Measurements from ENCODE around the gene TRIL. TPM values are rescaled to one million over a fixed set of nuclear protein-coding genes. Genes with fewer than 3 reads are reported as not detected.

The TRIL gene
- total RNA-seq, 1 donor from 2014 or later: 17.5 TPM

GRCh38 chr7:28941633-28942032, 16.5 kb downstream of the TRIL start:
- DNase-seq (ENCODE audit: low spot score in 2 of 2) (no peak), FAIRE-seq (no peak)

- DNase-seq (ENCODE audit: low spot score in 2 of 2): no peak
- no peak for FAIRE-seq
These were observed 17.3 kb downstream of the TRIL start for GRCh38 chr7:28940741-28941384.

- DNase-seq (ENCODE audit: low spot score in 2 of 2) (no peak), FAIRE-seq (no peak)
These were observed 18.1 kb downstream of the TRIL start for GRCh38 chr7:28939844-28940544.

- no peak for DNase-seq (ENCODE audit: low spot score in 2 of 2)
- FAIRE-seq: no peak
These were observed 18.8 kb downstream of the TRIL start for GRCh38 chr7:28939367-28939766.

- FAIRE-seq (no peak), DNase-seq (ENCODE audit: low spot score in 2 of 2) (no peak)
These were observed 20.5 kb downstream of the TRIL start for GRCh38 chr7:28937619-28938018.

- FAIRE-seq (no peak), DNase-seq (ENCODE audit: low spot score in 2 of 2) (no peak)
These were observed 21.0 kb downstream of the TRIL start for GRCh38 chr7:28937103-28937502.

- DNase-seq (ENCODE audit: low spot score in 2 of 2): no peak
These were observed 24.2 kb downstream of the TRIL start for GRCh38 chr7:28933846-28934320.

GRCh38 chr7:28931565-28931964, 26.6 kb downstream of the TRIL start:
- DNase-seq (ENCODE audit: low spot score in 2 of 2) (no peak), FAIRE-seq (no peak)

More at GRCh38 chr7:28933846-28934320, 24.2 kb downstream of the TRIL start:
- no peak for FAIRE-seq

DNA sequence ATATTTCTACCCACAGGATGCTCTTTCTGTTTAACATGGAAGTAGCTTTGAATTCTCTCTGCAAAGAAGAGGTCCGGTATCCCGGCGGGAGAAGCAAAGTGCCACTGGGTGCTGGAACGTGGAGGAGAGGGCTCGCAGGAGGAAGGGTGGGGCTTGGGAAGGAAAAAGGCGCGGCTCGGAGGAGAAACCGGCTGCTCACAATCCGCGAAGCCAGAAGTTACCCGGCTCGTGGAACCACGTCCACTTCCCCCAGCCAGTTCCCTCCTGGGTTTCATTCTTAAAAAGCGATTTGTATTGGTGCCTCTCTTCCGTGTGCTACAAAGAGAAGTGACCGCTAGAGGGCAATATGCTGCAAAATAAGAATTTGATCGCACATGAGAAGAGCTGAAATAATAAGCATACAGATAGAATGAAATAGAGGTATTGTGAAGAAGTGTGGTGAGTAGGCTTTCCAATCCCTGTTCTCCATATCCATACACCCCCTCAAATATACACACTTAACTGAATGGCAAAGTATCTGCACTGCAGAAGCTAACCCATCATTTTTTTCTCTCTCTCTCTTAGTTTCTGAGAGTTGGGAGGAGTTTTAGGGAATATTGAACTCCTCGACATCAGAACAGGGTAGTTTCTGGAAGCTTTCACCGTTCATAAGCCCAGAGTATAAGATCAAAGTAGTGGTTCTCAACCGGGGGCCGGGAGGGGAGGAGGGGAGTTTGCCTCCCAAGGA, 31.1 kb downstream of the TRIL start:
- DNase-seq (ENCODE audit: low spot score in 2 of 2): peak; percentile 39 to 69
- peak; percentile 21 for FAIRE-seq

GRCh38 chr7:28922624-28923331, 35.4 kb downstream of the TRIL start:
- FAIRE-seq (no peak), DNase-seq (ENCODE audit: low spot score in 2 of 2) (peak in 1 of 2 donors; percentile 36)

DNA sequence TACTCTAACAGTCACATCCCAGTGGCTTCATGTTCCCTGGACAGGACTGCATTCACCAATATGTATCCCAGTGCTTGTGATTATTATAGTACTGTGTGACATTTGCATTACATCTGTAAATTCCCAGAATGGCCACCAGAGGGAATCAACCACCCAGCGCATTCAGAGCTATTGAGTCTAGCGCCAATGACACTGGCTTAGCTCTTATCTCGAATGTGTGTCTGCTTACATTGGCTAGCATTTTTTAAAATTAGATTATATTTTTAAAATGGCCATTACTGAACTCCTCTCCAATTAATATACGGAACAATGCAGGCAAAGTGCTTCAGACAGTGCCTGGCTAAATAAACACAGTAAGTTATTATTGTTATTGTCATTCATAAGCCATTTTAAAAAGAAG, 36.3 kb downstream of the TRIL start:
- DNase-seq (ENCODE audit: low spot score in 2 of 2) (peak; percentile 41 to 57), FAIRE-seq (peak; percentile 3)

DNA sequence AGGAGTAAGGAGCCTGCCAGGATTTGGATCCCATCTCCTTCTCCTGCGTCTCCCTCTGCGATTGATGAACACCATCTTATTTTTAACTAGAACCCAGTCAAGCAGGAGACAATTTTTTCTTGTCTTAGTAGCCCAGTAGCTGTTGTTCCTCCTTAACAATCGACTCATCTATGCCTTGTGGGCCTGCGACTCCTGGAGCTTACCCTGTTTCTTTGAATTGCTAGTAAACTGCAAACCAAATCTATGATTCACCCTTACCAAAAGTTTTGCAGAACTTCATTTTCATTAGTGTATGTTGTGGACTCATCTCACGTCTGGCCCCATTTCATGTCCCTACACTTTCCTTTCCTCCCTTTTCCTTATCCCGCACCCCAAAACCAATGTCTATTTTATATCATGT, 37.7 kb downstream of the TRIL start:
- FAIRE-seq (no peak), DNase-seq (ENCODE audit: low spot score in 2 of 2) (no peak)

- DNase-seq (ENCODE audit: low spot score in 2 of 2) (no peak), FAIRE-seq (no peak)
These were observed 38.6 kb downstream of the TRIL start for GRCh38 chr7:28919510-28919909.

DNA sequence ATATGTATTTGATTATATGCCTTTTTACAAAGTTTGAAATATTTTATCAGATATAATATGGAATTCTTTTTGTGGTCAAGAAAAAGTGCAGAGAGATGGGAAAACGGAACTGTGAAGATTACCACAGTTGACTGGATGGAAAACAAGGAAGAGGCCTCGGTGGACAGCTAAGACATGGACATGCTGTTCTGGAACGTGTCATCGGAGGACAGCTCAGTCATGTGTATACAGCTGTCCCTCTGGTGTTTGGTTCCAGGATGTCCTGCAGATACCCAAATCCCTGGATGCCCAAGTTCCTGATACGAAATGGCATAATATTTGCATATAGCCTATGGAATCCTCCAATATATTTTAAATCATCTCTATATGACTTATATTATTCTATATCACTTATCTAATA, 49.4 kb downstream of the TRIL start:
- DNase-seq (ENCODE audit: low spot score in 2 of 2) (no peak), FAIRE-seq (no peak)

DNA sequence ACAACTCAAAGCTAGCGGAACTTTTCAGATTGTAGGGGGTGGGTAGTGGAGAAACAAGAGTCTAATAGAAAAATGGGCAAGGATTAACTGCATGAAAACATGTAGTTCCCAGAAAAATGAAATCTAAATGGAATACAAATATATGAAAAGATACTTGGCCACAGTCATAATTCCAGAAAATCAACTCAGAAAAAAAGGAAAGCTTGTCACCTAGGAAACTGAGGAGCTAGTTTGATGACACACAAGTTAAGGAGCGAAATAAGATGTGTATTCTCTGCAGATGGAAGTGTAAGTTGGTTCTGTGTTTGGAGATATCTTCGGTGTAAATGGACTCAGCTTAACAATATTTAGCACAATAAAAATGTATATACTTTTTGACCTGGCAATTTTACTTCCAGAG, 52.7 kb downstream of the TRIL start:
- FAIRE-seq: no peak

DNA sequence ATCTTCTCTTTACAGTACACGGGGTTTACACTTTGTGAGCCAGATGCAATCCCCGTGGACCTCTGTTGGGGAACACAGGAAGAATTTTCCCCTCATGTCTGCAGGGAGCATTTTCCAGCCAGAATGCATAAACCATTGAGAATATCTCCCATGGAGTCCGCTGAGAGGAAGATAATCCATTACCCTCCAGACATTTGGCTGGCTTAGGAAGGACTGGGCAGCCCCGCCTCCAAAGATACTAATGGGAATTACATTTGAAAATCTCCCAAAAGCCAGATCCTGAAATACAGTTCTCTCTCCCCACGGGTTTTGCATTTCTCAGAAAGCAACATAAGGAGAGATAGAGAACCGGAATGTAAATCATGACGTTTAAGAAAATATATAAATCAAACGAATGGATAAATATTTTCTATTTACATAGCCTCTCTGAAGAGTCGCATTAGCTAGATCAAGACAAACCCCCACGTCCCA, 53.5 kb downstream of the TRIL start:
- no peak for FAIRE-seq
- DNase-seq (ENCODE audit: low spot score in 2 of 2): no peak

More for the DNA sequence above, 52.7 kb downstream of the TRIL start:
- no peak for DNase-seq (ENCODE audit: low spot score in 2 of 2)

DNA sequence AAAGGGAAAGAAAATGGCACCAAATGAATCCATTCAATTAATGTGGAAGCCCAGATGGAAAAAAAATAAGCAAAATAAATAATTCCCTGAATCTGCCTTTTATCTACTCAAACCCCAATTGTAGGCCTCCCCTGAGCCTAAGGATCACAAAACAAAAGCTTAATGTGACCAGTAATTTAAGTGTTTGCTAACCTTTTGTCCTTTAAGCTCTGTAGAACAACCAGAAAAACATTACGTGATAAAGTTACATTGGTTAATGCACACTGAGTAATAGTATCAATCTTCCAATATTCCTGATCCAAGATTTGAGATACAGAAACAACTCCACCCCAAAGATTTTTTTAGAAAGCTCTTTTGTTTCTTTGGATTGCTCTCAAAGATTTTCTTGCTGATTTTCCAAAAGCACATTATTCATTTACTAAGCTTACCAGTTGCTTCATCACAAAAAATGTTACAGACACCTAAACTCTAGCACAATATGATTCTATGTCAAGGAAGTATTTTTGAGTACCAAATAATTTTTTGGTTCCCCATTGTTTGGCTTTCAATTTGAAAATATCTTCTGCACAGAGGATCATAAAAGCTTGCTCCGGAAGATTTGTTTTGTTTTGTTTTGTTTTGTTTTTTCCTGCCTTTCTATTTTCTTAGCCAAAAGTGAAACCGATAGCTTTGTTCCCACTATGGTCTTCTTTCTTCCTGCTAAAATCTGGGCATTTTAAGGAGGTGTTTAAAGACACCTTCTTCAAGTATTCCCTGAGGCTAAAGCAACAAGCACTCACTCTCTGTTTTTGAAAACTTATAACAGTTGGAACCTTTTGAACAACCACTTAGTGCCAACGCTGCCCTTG, 54.2 kb downstream of the TRIL start:
- DNase-seq (ENCODE audit: low spot score in 2 of 2) (no peak), FAIRE-seq (no peak)
